HG03159 (cell line): ENCODE data around the gene ISOC1.

Source experiments
- ATAC-seq: cut with Tn5 transposase; IDR thresholded peaks from one replicate; pipeline ENCODE4 v1.9.1; 2021; ENCODE audit warnings: mild to moderate bottlenecking, moderate library complexity; ENCODE audit not compliant: unreplicated experiment

Gene ISOC1

GRCh38 chr5:129094087-129094923, at the start of gene ISOC1:
ISOC1 (plus strand) TSS chr5:129094749; CDS start chr5:129094767, 18 bp downstream.
- peak; percentile 91 for ATAC-seq

- ATAC-seq = no peak
Observed at GRCh38 chr5:129046151-129046550, 48.4 kb upstream of the ISOC1 start.

DNA sequence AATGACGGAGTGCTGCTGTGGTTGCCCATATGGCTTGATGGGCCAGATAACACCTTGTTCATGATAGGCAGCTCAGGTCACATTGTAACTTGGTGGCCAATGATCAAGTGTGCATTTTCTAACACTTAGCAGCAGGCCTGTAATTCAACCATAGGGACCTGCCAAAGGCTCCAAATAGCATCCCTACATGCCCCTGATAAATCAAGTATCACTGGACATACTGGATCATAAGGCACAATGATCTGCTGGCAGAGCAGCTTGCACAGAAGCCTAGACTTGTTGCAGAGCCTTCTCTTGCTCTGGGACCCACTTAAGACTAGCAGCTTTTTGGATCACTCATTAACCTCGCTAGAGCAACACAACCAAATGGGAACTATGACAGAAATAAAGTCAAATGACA, 46.0 kb upstream of the ISOC1 start:
- ATAC-seq = no peak

- ATAC-seq = no peak
Observed at GRCh38 chr5:129049126-129049799, 45.3 kb upstream of the ISOC1 start.

DNA sequence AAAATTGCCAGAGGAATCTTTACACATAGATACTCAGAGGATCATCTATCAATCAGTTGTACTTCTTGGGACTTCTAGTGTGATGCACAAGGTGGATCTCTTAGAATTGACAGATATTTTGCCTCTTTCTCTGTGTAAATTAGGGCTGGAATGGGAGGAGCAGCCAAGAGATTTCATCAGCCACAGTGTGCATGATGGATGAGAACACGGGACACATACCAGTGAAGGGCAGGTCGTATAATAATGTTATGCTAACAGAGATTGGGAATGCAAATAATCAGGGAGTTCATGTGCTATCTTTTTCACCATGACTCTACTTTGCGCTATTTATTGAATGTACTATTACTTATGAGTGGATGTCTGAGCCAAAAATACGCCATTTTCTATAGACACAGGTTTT, 43.3 kb upstream of the ISOC1 start:
- no peak for ATAC-seq

- no peak for ATAC-seq
Observed at GRCh38 chr5:129053438-129053837, 41.1 kb upstream of the ISOC1 start.

GRCh38 chr5:129057329-129057728, 37.2 kb upstream of the ISOC1 start:
- ATAC-seq = no peak

DNA sequence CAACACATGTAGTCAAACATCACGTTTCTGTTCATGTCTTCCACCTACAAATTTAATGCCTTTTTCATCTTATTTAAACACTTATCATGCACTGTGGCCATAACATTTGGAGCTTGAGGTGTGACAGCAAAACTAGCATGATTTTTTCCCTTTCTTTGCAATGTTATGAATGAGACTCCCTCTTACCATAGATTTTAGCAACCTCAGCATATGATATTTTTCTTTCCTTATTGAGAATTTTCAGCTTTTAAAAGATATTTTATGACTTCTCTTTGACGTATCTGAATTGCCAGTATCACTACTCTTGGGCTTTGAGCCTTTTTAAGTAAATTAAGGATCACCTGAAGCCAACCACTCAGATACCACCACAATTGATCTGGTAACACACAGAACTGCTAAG, 32.7 kb upstream of the ISOC1 start:
- no peak for ATAC-seq

DNA sequence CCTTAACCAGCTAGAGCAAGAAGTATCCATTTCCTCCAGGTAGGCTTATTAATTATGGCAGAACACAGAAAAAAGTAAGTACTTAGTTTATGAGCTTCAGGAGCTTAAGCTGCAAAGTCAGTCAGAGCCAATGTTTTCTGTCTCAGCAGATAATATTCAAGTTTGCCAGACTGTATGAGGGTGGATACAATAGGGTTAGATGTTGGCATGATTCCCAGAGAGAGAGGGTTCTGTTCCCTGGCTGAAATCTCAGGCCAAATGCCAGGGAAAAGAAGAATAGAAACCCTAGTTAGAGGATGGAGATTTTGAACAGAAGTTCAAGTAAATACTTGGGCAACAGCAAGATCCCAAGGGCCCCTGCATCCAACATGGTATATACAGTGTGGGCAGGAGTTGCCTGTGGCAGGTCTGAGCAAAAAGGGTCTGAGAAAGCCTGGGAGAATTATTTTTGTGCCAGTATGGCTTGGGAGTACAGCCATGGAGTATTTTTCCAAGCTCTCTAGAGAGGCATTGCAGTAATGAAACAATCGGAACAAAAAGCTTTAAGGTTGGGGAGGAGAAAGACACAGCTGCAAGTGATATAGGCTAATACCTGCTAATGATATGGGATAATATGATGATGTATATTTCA, 31.0 kb upstream of the ISOC1 start:
- ATAC-seq = no peak

- ATAC-seq = no peak
Observed at GRCh38 chr5:129065721-129066120, 28.8 kb upstream of the ISOC1 start.

- ATAC-seq = no peak
Observed at GRCh38 chr5:129067745-129068144, 26.8 kb upstream of the ISOC1 start.

DNA sequence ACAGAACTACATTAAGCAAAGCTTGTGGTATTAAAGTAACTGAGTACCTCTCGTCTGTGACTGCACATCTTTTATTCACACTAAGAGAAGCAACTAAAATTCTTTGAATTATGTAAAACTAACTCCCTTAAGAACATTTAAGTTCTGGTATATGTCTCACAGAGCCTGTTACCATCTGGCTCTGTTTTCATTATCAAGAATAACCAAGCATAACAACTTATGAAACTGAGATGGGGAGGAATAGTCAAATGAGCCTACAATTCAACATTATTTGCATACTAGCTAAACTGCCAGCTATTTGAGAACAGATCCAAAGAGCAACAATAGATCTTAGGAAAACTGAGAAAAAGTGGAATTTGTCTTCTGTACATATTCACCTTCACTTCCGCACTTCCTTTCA, 25.3 kb upstream of the ISOC1 start:
- peak; percentile 75 for ATAC-seq

- no peak for ATAC-seq
Observed at GRCh38 chr5:129073111-129073510, 21.4 kb upstream of the ISOC1 start.

DNA sequence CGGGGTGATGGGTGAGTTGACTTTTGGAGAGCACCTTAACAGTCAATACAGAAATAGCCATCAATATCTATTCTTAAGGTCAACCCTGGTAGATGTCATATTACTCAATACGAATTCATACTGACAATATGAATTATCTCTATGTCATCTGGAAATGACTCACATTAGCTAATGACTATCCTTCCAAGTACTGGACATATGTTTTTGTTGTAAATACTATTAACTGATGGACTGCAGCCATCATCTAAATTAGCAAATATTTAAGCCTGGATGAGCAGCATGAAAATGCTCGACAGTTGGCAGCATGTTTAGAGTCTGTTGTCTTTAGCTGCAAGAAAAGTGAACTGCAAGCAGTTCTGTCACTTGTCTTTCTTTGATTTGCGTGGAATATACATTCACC, 19.6 kb upstream of the ISOC1 start:
- no peak for ATAC-seq

- no peak for ATAC-seq
Observed at GRCh38 chr5:129077433-129078075, 17.0 kb upstream of the ISOC1 start.

DNA sequence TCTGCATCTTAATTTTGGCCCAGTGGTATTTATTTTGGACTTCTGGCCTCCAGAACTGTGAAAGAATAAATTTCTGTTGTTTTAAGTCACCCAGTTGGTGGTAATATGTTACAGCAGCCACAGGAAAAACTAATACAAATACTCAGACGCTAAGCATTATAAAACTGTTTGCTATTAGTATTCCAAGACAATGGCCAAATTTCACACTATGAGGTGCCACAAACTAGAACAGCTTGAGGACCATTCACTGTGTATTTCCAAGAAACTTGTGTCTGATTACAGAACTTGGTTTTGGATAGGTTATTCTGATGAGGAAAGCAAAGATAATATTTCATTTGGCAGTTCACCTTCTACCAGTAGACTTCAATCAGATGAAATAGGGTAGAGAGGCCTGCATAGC, 16.3 kb upstream of the ISOC1 start:
- ATAC-seq = no peak

GRCh38 chr5:129078660-129079059, 15.9 kb upstream of the ISOC1 start:
- ATAC-seq = no peak

DNA sequence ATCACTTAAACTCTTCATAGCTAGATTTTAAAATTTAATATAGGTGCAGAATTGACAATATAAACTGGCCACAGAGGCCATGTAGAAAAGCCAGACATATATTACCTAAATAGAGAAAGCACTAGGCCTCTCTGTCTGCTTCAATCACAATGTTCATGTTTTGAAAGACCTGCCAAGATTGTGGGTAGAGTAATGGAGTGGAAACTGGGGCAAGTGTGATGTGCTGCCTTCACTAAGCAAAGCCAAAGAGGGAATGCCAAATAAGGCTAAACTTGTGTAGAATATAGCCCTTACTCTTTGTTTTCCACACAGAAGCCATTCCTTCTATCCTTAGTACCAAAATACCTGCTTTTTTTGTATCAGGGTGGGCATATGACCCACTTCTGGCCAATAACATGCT, 15.1 kb upstream of the ISOC1 start:
- ATAC-seq = no peak

- no peak for ATAC-seq
Observed at GRCh38 chr5:129080766-129081165, 13.8 kb upstream of the ISOC1 start.

- ATAC-seq = no peak
Observed at GRCh38 chr5:129082225-129083136, 12.1 kb upstream of the ISOC1 start.
